ENCODE measurements around the gene YBEY. TPM values are rescaled to one million over a fixed set of nuclear protein-coding genes. Genes with fewer than 3 reads are reported as not detected.

YBEY gene
- total and polyA plus RNA-seq, 2 of the 13 experiments (the other 11 are each of a cell fraction or from before 2014, with no cell fraction given) = 6.5 to 8.9 TPM

- Histone ChIP-seq H3K4me2 (ENCODE audit: low read depth, low read length) (no peak overlapping the region), H3K27me3 (ENCODE audit: control insufficient read depth in 1 of 2, insufficient read depth in 2 of 2, low read length in 2 of 2) (no peaks in the 10 kb centered on the region), H2AFZ (ENCODE audit: low read length) (no peak overlapping the region), H3K9ac (ENCODE audit: insufficient read depth, low read depth, low read length) (no peak overlapping the region), H3K4me1 (ENCODE audit: insufficient read depth, low read length) (no peaks in the 10 kb centered on the region), H4K20me1 (ENCODE audit: insufficient read depth, low read length) (no peaks in the 10 kb centered on the region), H3K27ac (ENCODE audit: extremely low read length, insufficient read depth, low read length) (no peak overlapping the region), H3K36me3 (replicated peaks in 1 of 2; ENCODE audit: control insufficient read depth in 1 of 2, insufficient read depth in 2 of 2, low read length in 2 of 2) (peaks cover 6 to 38% of the 10 kb centered on the region in 2 experiments), H3K4me3 (replicated peaks in 1 of 3; ENCODE audit: insufficient read depth in 1 of 3, low read depth in 2 of 3, low read length in 3 of 3) (no peak overlapping the region), H3K9me3 (ENCODE audit: low read length) (no peaks in the 10 kb centered on the region), H3K79me2 (ENCODE audit: insufficient read depth, low read length) (peaks cover 7% of the 10 kb centered on the region)
- BruUV-seq (replicated peaks) = no TSS peak
- WGBS (ENCODE audit: low lambda C conversion rate) = 98% methylated on average over 6 of the region's 8 CpGs
- no peak for FAIRE-seq
- in situ Hi-C loops (cut with HindIII; ENCODE audit: extremely low pct_ligation_motif_present, low pct_unique_long_range_greater_than_20kb) = no loop called here
- no peak for ATAC-seq
- ChIA-PET CTCF (ENCODE audit: low intra/inter-chr PET ratio, low total read pairs) (no interaction called here), POLR2A (no interaction called here)
- intact Hi-C loops (cut with micrococcal nuclease; ENCODE audit: unreplicated experiment) = no loop called here
- DNase-seq (ENCODE audit: low spot score) = no peak
- no peak for TF ChIP-seq CSRNP1 (CRISPR knock-in tag; IDR thresholded peaks at IDR 0.05)
- TF ChIP-seq FUBP1 (CRISPR knock-in tag; IDR thresholded peaks at IDR 0.05; ENCODE audit: borderline replicate concordance) = no peak
- no peak for TF ChIP-seq MAX (IDR thresholded peaks at IDR 0.05)
- TF ChIP-seq ZNF816 (CRISPR knock-in tag; IDR thresholded peaks at IDR 0.05; ENCODE audit: borderline replicate concordance) = no peak
- no peak for TF ChIP-seq JARID2 (CRISPR knock-in tag; IDR thresholded peaks at IDR 0.05; ENCODE audit: insufficient replicate concordance)
- TF ChIP-seq ZNF841 (CRISPR knock-in tag; IDR thresholded peaks at IDR 0.05; ENCODE audit: borderline replicate concordance) = no peak
- TF ChIP-seq ZNF782 (CRISPR knock-in tag; IDR thresholded peaks at IDR 0.05; ENCODE audit: borderline replicate concordance) = no peak
- no peak for TF ChIP-seq NFE2 (CRISPR knock-in tag; IDR thresholded peaks at IDR 0.05)
- TF ChIP-seq IRX3 (CRISPR knock-in tag; IDR thresholded peaks at IDR 0.05; ENCODE audit: borderline replicate concordance, low read depth) = no peak
- no peak for TF ChIP-seq ZNF546 (CRISPR knock-in tag; conservative IDR thresholded peaks at IDR 0.05)
- TF ChIP-seq GLMP (CRISPR knock-in tag; IDR thresholded peaks at IDR 0.05; ENCODE audit: borderline replicate concordance) = no peak
- TF ChIP-seq GABPB1 (CRISPR knock-in tag; IDR thresholded peaks at IDR 0.05) = no peak
- TF ChIP-seq REST (IDR thresholded peaks at IDR 0.05; ENCODE audit: borderline replicate concordance in 1 of 2, low read depth in 1 of 2, low read length in 2 of 2) = no peak
- TF ChIP-seq PITX1 (CRISPR knock-in tag; IDR thresholded peaks at IDR 0.05) = no peak
- TF ChIP-seq ZNF83 (CRISPR knock-in tag; IDR thresholded peaks at IDR 0.05; ENCODE audit: borderline replicate concordance) = no peak
Observed at GRCh38 chr21:46340998-46341397, 54.9 kb downstream of the YBEY start.
